Measurements from ENCODE around the gene ROS1. TPM values are rescaled to one million over a fixed set of nuclear protein-coding genes. Genes with fewer than 3 reads are reported as not detected.

The ROS1 gene
- total RNA-seq, 4 donors from 2014 or later: under 0.01 to 0.06 TPM; not detected in 2

DNA sequence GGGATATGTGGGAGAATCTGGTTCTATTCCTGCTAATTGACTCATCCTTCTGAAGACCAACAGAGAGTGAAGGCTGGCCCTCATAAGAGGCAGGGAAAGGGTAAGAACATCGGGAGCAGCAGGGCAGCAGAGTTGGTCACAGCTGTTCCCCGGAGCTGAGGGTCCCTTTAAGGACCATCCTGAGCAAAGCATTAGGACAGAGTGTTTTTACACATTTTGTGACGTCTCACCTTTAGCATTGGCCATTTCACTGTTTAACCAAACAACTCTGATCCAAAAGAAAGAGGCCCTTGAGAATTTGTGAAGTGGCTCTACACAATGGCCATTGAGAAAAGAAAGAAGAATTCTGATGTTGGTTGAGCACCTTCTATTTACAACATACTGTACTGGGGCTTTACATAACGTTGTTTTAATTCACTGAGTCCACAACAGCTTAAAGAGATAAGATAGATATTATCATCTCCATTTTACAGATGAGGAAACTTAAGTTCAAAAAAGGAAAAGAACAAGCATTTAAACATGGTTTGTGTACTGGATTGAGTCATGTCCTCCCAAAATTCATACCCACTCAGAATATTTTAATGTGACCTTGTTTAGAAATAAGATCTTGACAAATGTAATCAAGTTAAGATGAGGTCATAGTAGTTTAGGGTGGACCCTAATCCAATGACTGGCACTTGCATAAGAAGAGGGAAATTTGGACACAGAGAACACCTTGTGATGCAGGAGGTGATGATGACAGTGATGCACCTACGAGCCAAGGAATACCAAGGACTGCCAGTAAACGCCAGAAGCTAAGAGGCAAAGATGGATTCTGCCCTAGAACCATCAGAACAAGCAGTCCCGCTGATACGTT is 98.4 kb downstream of the ROS1 start:
- Histone ChIP-seq H3K36me3 (no peaks in the 10 kb centered on the region), H3K4me1 (no peaks in the 10 kb centered on the region), H3K27me3 (no peaks in the 10 kb centered on the region), H3K27ac (replicated peaks in 1 of 4) (no peak overlapping the region), H3K4me3 (no peak overlapping the region), H3K9me3 (no peaks in the 10 kb centered on the region)
- no peak for DNase-seq (ENCODE audit: extremely low spot score)
- intact Hi-C loops (cut with DNase I): no loop called here
- WGBS: 79% methylated on average over 8 of the region's 8 CpGs
- no peak for TF ChIP-seq EP300 (IDR thresholded peaks at IDR 0.05)
- TF ChIP-seq, protein P1, sequence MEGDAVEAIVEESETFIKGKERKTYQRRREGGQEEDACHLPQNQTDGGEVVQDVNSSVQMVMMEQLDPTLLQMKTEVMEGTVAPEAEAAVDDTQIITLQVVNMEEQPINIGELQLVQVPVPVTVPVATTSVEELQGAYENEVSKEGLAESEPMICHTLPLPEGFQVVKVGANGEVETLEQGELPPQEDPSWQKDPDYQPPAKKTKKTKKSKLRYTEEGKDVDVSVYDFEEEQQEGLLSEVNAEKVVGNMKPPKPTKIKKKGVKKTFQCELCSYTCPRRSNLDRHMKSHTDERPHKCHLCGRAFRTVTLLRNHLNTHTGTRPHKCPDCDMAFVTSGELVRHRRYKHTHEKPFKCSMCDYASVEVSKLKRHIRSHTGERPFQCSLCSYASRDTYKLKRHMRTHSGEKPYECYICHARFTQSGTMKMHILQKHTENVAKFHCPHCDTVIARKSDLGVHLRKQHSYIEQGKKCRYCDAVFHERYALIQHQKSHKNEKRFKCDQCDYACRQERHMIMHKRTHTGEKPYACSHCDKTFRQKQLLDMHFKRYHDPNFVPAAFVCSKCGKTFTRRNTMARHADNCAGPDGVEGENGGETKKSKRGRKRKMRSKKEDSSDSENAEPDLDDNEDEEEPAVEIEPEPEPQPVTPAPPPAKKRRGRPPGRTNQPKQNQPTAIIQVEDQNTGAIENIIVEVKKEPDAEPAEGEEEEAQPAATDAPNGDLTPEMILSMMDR (IDR thresholded peaks at IDR 0.05): no peak
- TF ChIP-seq POLR2A (IDR thresholded peaks at IDR 0.05; ENCODE audit: low read depth): no peak
- no peak for TF ChIP-seq POLR2AphosphoS5 (IDR thresholded peaks at IDR 0.05)

DNA sequence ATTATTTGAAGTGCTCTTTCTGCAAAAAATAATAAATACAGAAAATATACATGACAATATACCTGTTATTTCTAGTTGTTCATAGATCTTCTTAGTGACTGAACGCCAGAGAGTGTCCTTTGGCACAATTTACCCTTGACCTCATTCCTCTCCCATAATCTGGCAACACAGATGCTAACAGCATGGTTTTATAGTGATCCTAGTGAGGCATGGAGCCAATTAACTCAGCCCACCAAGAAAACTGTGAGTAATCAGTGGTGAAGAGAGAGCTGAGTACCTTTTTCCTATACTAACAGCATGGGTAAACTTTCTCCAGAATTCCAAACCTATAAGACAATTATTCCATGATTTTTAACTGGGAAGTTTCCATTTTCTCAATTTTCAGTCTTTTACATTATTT is 99.3 kb downstream of the ROS1 start:
- intact Hi-C loops (cut with DNase I): no loop called here
- WGBS: 68% methylated on average over 1 of the region's 1 CpG
- no peaks in the 10 kb centered on the region for H3K36me3 ChIP-seq
- no peaks in the 10 kb centered on the region for H3K27me3 ChIP-seq
- H3K4me1 ChIP-seq: no peaks in the 10 kb centered on the region
- no peak overlapping the region for H3K27ac ChIP-seq (replicated peaks in 1 of 4)
- TF ChIP-seq POLR2AphosphoS5 (IDR thresholded peaks at IDR 0.05): no peak
- TF ChIP-seq, protein P1 (IDR thresholded peaks at IDR 0.05): no peak
- no peak for TF ChIP-seq POLR2A (IDR thresholded peaks at IDR 0.05; ENCODE audit: low read depth)
- no peak for TF ChIP-seq EP300 (IDR thresholded peaks at IDR 0.05)
- H3K4me3 ChIP-seq: no peak overlapping the region
- no peaks in the 10 kb centered on the region for H3K9me3 ChIP-seq
- no peak for DNase-seq (ENCODE audit: extremely low spot score)

- H3K4me3 ChIP-seq: no peak overlapping the region
- H3K36me3 ChIP-seq: no peaks in the 10 kb centered on the region
- H3K27ac ChIP-seq (replicated peaks in 1 of 4): no peak overlapping the region
- 51% methylated on average over 4 of the region's 4 CpGs for WGBS
- TF ChIP-seq EP300 (IDR thresholded peaks at IDR 0.05): no peak
- TF ChIP-seq, protein P1 (IDR thresholded peaks at IDR 0.05): peak in 1 of 3 experiments; percentile 24
- no peak for TF ChIP-seq POLR2AphosphoS5 (IDR thresholded peaks at IDR 0.05)
- TF ChIP-seq POLR2A (IDR thresholded peaks at IDR 0.05; ENCODE audit: low read depth): no peak
- intact Hi-C loops (cut with DNase I): no loop called here
- H3K27me3 ChIP-seq: peaks cover 0 to 5% (median 0%) of the 10 kb centered on the region in 4 donors
- H3K9me3 ChIP-seq: no peaks in the 10 kb centered on the region
- DNase-seq (ENCODE audit: extremely low spot score): no peak
- no peaks in the 10 kb centered on the region for H3K4me1 ChIP-seq
Observed at GRCh38 chr6:117317261-117317660, 108.5 kb downstream of the ROS1 start.

GRCh38 chr6:117311726-117312125 is 114.0 kb downstream of the ROS1 start:
- no peak for DNase-seq (ENCODE audit: extremely low spot score)
- Histone ChIP-seq H3K27me3 (peaks cover 0 to under 1% (median 0%) of the 10 kb centered on the region in 4 donors), H3K27ac (replicated peaks in 1 of 4) (no peak overlapping the region), H3K4me3 (no peak overlapping the region), H3K4me1 (no peaks in the 10 kb centered on the region), H3K36me3 (no peaks in the 10 kb centered on the region), H3K9me3 (no peaks in the 10 kb centered on the region)
- intact Hi-C loops (cut with DNase I): no loop called here
- WGBS: 82% methylated on average over 1 of the region's 1 CpG
- TF ChIP-seq, protein P1 (IDR thresholded peaks at IDR 0.05): no peak
- TF ChIP-seq POLR2AphosphoS5 (IDR thresholded peaks at IDR 0.05) (no peak), EP300 (IDR thresholded peaks at IDR 0.05) (no peak), POLR2A (IDR thresholded peaks at IDR 0.05; ENCODE audit: low read depth) (no peak)
